Astrocyte (in vitro differentiated cells and primary cell): Measurements from ENCODE around the gene CFL1. TPM values are rescaled to one million over a fixed set of nuclear protein-coding genes. Genes with fewer than 3 reads are reported as not detected.

Experiments
- DNase-seq: peaks from one replicate; pipeline ENCODE4 v3.0.0-alpha.2; 2010; ENCODE audit warnings: low read depth
- FAIRE-seq: peaks from 2 replicates; lab custom pipeline; 2011; peaks lifted over from hg19 to GRCh38; lab: Jason Lieb, UNC
- H2AFZ ChIP-seq: 2 replicates; pipeline ENCODE4 v1.6.0; 2012; ENCODE audit warnings: low read depth, low read length, inconsistent platforms
- H3K27ac ChIP-seq: 2 replicates; pipeline ENCODE4 v1.5.1; 2011; ENCODE audit warnings: low read depth, low read length, inconsistent platforms
- H3K27me3 ChIP-seq: 2 replicates; pipeline ENCODE4 v1.6.0; 2011; ENCODE audit warnings: low read length, inconsistent platforms; ENCODE audit not compliant: insufficient read depth
- H3K36me3 ChIP-seq: 2 replicates; pipeline ENCODE4 v1.5.1; 2011; ENCODE audit warnings: low read length, inconsistent platforms; ENCODE audit not compliant: insufficient read depth
- H3K4me1 ChIP-seq: 2 replicates; pipeline ENCODE4 v1.5.1; 2011; ENCODE audit warnings: low read length, inconsistent platforms; ENCODE audit not compliant: insufficient read depth
- H3K4me2 ChIP-seq: 2 replicates; pipeline ENCODE4 v1.6.0; 2012; ENCODE audit warnings: low read length, inconsistent platforms
- H3K4me3 ChIP-seq: 2 replicates; pipeline ENCODE4 v1.5.1; 2011; ENCODE audit warnings: low read depth, mild to moderate bottlenecking, low read length, inconsistent platforms; ENCODE audit not compliant: insufficient read depth
- H3K79me2 ChIP-seq: 2 replicates; pipeline ENCODE4 v1.6.0; 2012; ENCODE audit warnings: mild to moderate bottlenecking, low read length, inconsistent platforms; ENCODE audit not compliant: insufficient read depth
- H3K9ac ChIP-seq: 2 replicates; pipeline ENCODE4 v1.6.0; 2012; ENCODE audit warnings: mild to moderate bottlenecking, low read length, inconsistent platforms
- H3K9me3 ChIP-seq: 2 replicates; pipeline ENCODE4 v1.5.1; 2012; ENCODE audit warnings: low read depth, mild to moderate bottlenecking, low read length, inconsistent platforms; ENCODE audit not compliant: insufficient read depth
- H4K20me1 ChIP-seq: 2 replicates; pipeline ENCODE4 v1.6.0; 2012; ENCODE audit warnings: low read length, inconsistent platforms; ENCODE audit not compliant: insufficient read depth
- H3K27ac Mint-ChIP-seq: one replicate; pipeline ENCODE4 v1.8.0; 2021; ENCODE audit warnings: mild to moderate bottlenecking, mixed read lengths; ENCODE audit not compliant: unreplicated experiment
- H3K27me3 Mint-ChIP-seq: one replicate; pipeline ENCODE4 v1.8.0; 2021; ENCODE audit warnings: low read depth, mixed read lengths; ENCODE audit not compliant: unreplicated experiment
- H3K36me3 Mint-ChIP-seq: one replicate; pipeline ENCODE4 v1.8.0; 2021; ENCODE audit warnings: low read depth, mixed read lengths; ENCODE audit not compliant: unreplicated experiment
- H3K4me1 Mint-ChIP-seq: one replicate; pipeline ENCODE4 v1.8.0; 2021; ENCODE audit warnings: low read depth, mixed read lengths; ENCODE audit not compliant: unreplicated experiment
- H3K4me3 Mint-ChIP-seq: one replicate; pipeline ENCODE4 v1.8.0; 2021; ENCODE audit warnings: mild to moderate bottlenecking, moderate library complexity, mixed read lengths; ENCODE audit not compliant: unreplicated experiment
- H3K9me3 Mint-ChIP-seq: one replicate; pipeline ENCODE4 v1.8.0; 2021; ENCODE audit warnings: mild to moderate bottlenecking, mixed read lengths; ENCODE audit not compliant: unreplicated experiment
- CTCF ChIP-seq: IDR thresholded peaks from 2 replicates; pipeline ENCODE4 v1.5.1; 2011; ENCODE audit warnings: low read depth, mild to moderate bottlenecking, inconsistent platforms, low read length, moderate library complexity; ENCODE audit not compliant: insufficient read depth
- EZH2 ChIP-seq: IDR thresholded peaks from 2 replicates; pipeline ENCODE4 v1.6.1; 2012; ENCODE audit warnings: mild to moderate bottlenecking, low read length, inconsistent platforms; ENCODE audit not compliant: insufficient read depth
- total RNA-seq: library from RNA; stranded (reverse); gene quantifications from 2 replicates; pipeline ENCODE4 v1.2.1, GENCODE V29; 2021

CFL1 gene
- total RNA-seq, 1 donor from 2014 or later: 1,931 TPM

DNA sequence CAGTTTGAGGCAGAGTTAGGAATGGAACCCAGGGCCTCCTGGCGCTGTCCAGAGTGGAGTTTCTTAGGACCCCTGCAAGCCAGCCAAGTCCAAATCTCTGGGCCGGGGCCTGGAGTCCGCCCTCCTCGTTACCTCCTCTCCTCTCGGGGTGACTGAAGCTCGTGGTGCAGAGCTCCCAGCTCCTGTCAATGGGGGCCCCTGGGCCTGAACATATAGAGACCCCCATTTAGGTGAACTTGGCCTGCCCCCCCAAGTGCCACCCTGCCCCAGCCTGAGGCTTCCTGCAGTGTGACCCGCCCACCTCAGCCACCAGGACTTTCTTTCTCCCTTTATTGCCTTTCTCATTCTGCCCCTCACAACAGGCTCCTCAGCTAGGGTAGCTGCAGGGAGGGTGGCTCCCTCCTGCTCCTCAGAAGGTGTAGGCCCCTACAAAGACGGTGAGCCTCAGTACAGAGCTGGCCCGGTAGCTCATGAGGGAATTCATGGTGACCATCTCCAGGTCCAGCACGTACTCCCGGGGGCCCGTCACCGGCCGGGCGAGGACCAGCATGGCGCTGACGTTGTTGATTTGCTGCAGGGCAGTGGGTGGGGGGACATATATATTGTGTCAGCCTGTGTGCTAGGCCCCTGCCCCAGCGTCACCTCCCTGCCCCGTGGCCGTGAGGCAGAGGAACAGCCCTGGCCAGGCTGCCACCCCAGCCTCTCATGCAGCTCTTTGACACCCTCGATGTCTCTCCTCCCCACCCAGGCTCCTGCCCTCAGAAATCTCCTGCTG is 8.7 kb upstream of the CFL1 start:
- Histone ChIP-seq H3K79me2 (peaks cover 64% of the 10 kb centered on the region), H2AFZ (no peak overlapping the region), H3K4me2 (no peak overlapping the region), H3K9ac (no peak overlapping the region), H3K36me3 (peaks cover 35% of the 10 kb centered on the region), H3K9me3 (no peaks in the 10 kb centered on the region), H4K20me1 (peaks cover 96% of the 10 kb centered on the region), H3K4me1 (peaks cover 32% of the 10 kb centered on the region), H3K27me3 (no peaks in the 10 kb centered on the region), H3K4me3 (no peak overlapping the region), H3K27ac (no peak overlapping the region)
- DNase-seq (no peak), FAIRE-seq (no peak)
- H3K9me3 Mint-ChIP-seq: no peaks in the 10 kb centered on the region
- peak overlapping the region; percentile 27 for H3K4me3 Mint-ChIP-seq
- no peak overlapping the region for H3K27ac Mint-ChIP-seq
- no peaks in the 10 kb centered on the region for H3K27me3 Mint-ChIP-seq
- H3K4me1 Mint-ChIP-seq: peaks cover 26% of the 10 kb centered on the region
- H3K36me3 Mint-ChIP-seq: peaks cover 15% of the 10 kb centered on the region
- TF ChIP-seq CTCF (no peak), EZH2 (no peak)

- H3K4me3 ChIP-seq: no peak overlapping the region
- FAIRE-seq (no peak), DNase-seq (no peak)
- H3K27ac ChIP-seq: no peak overlapping the region
- peaks cover 35% of the 10 kb centered on the region for H3K36me3 ChIP-seq
- Mint-ChIP-seq H3K36me3 (peaks cover 15% of the 10 kb centered on the region), H3K4me3 (no peak overlapping the region), H3K4me1 (peaks cover 24% of the 10 kb centered on the region), H3K9me3 (no peaks in the 10 kb centered on the region), H3K27ac (peak overlapping the region; percentile 75), H3K27me3 (no peaks in the 10 kb centered on the region)
- no peak overlapping the region for H2AFZ ChIP-seq
- peaks cover 64% of the 10 kb centered on the region for H3K79me2 ChIP-seq
- H3K27me3 ChIP-seq: no peaks in the 10 kb centered on the region
- no peak for TF ChIP-seq EZH2
- TF ChIP-seq CTCF: no peak
- peaks cover 27% of the 10 kb centered on the region for H3K4me1 ChIP-seq
- peaks cover 89% of the 10 kb centered on the region for H4K20me1 ChIP-seq
- H3K4me2 ChIP-seq: no peak overlapping the region
- H3K9ac ChIP-seq: no peak overlapping the region
- H3K9me3 ChIP-seq: no peaks in the 10 kb centered on the region
Measured at GRCh38 chr11:65865550-65866172, 7.7 kb upstream of the CFL1 start.
